Prostate gland (tissue), 2 donors: ENCODE measurements around the gene PTPRO. TPM values are rescaled to one million over a fixed set of nuclear protein-coding genes. Genes with fewer than 3 reads are reported as not detected.

Experiments
- DNase-seq: peaks from one replicate; pipeline ENCODE4 v3.0.0-alpha.2; 2019; ENCODE audit warnings: low spot score
- H3K27ac ChIP-seq, 2 donors: fragments of 200-600 bp; sonication (generic); 2 replicates each; pipeline ENCODE4 v1.5.1; 2017 to 2019
- H3K27me3 ChIP-seq: fragments of 200-600 bp; sonication (generic); replicated peaks from 2 replicates; pipeline ENCODE4 v1.5.1; 2019; ENCODE audit not compliant: insufficient read depth
- H3K36me3 ChIP-seq, 2 donors: fragments of 200-600 bp; sonication (generic); 1 replicate in 1 of 2; 2 replicates in 1 of 2; pipeline versions ENCODE4 v1.5.1 to v1.8.1; 2017 to 2019
- H3K4me1 ChIP-seq: fragments of 200-600 bp; sonication (generic); replicated peaks from 2 replicates; pipeline ENCODE4 v1.5.1; 2019
- H3K4me3 ChIP-seq, 2 donors: fragments of 200-600 bp; sonication (generic); 2 replicates each; pipeline ENCODE4 v1.5.1; 2017 to 2019
- H3K9me3 ChIP-seq: fragments of 200-600 bp; sonication (generic); 2 replicates; pipeline ENCODE4 v1.5.1; 2017
- POLR2A ChIP-seq: fragments of 450-650 bp; IDR thresholded peaks from one replicate; pipeline ENCODE4 v1.6.1; 2016; ENCODE audit warnings: antibody characterized with exemption, mild to moderate bottlenecking
- POLR2AphosphoS5 ChIP-seq: sonication (generic); formaldehyde crosslinking; IDR thresholded peaks from one replicate; pipeline ENCODE4 v1.6.1; 2017; ENCODE audit warnings: antibody characterized with exemption
- WGBS: methylation state at CpG from one replicate; pipeline ENCODE4 v1.1.5; 2018; 5-methylcytosine and 5-hydroxymethylcytosine counted together
- intact Hi-C: fragments of 100-400 bp; cut with DNase I; formaldehyde crosslinking; loops from one replicate; pipeline ENCODE4 v1.14.2; 2022
- total RNA-seq, 2 donors: library from RNA; depleted of rRNA; stranded (reverse); fragments of >200 nt; gene quantifications; one replicate each; pipeline ENCODE4 v1.1.0, GENCODE V29; 2016
- TF ChIP-seq, protein P1 (sequence below), 4 experiments: fragments of 200-600 bp in 2 of 4; fragments of 450-650 bp in 2 of 4; sonication (generic) in 2 of 4; IDR thresholded peaks; 1 replicate in 3 of 4; 2 replicates in 1 of 4; pipeline ENCODE4 v1.5.1; 2016 to 2019; ENCODE audit warnings: antibody characterized with exemption in 4 of 4, mild to moderate bottlenecking in 2 of 4, moderate library complexity in 2 of 4

The PTPRO gene
- total RNA-seq, 2 donors from 2014 or later, result 0.55 to 1.4 TPM

DNA sequence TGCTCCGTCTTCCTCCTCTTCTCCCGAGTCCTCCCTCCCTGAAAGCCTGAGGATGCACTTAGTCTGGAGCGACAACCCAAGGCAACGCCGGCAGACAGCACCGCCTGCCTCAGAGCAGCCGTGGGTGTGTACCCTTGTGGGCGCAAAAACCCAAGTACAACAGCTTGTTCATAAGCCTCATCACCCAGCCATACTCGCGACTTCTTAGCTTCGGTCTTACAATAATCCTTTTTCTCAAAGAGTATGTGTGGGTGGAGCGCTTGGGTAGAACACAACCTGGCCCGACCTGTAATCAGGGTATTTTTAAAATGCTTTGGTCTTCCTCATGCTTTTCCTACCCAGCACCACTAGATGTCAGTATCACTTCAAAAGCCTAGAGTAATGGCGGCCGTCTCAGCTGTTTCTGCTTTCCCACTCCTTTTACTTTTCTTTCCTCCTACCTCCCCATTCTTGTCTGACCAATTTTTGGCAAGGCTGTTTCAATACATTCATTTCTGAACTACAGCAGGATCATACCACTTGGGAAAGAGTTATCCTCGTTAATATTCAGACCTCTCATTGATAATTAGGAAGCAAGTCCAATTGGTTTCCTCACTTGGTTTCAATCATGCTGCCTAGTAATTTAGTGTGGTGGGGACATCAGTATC lies 268.0 kb downstream of the PTPRO start:
- peak; percentile 51 for DNase-seq

DNA sequence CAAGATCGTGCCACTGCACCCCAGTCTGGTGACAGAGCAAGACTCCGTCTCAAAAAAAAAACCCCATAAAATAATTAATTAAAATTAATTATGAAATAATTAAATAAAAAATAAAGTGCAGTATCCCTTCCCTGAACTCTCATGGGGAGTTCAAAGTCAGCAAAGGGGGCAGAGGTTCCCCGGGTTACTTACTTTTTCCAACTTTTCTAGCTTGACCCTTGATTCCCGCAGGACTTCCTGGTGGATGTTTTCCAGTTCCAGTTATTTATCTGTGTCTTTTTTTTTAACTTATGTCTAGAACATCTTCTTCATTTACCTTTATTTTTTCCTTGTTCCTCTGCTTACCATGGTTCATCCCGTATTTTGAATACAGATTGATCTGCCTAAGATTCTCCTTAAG lies 269.5 kb downstream of the PTPRO start:
- intact Hi-C loops, result no loop called here
- H3K27me3 ChIP-seq, result no peaks in the 10 kb centered on the region
- TF ChIP-seq POLR2A (no peak), POLR2AphosphoS5 (no peak)
- TF ChIP-seq, protein P1, sequence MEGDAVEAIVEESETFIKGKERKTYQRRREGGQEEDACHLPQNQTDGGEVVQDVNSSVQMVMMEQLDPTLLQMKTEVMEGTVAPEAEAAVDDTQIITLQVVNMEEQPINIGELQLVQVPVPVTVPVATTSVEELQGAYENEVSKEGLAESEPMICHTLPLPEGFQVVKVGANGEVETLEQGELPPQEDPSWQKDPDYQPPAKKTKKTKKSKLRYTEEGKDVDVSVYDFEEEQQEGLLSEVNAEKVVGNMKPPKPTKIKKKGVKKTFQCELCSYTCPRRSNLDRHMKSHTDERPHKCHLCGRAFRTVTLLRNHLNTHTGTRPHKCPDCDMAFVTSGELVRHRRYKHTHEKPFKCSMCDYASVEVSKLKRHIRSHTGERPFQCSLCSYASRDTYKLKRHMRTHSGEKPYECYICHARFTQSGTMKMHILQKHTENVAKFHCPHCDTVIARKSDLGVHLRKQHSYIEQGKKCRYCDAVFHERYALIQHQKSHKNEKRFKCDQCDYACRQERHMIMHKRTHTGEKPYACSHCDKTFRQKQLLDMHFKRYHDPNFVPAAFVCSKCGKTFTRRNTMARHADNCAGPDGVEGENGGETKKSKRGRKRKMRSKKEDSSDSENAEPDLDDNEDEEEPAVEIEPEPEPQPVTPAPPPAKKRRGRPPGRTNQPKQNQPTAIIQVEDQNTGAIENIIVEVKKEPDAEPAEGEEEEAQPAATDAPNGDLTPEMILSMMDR (IDR thresholded peaks at IDR 0.05), result no peak

More for the DNA sequence above, 268.0 kb downstream of the PTPRO start:
- WGBS, result 8% methylated on average over 16 of the region's 16 CpGs
- H3K36me3 ChIP-seq, result no peaks in the 10 kb centered on the region
- no peaks in the 10 kb centered on the region for H3K4me1 ChIP-seq
- H3K4me3 ChIP-seq, result no peak overlapping the region
- TF ChIP-seq POLR2A (no peak), POLR2AphosphoS5 (peak; percentile 46)
- TF ChIP-seq, protein P1 (IDR thresholded peaks at IDR 0.05), result peak; percentile 83 to 91 (median 88)
- H3K27me3 ChIP-seq, result no peaks in the 10 kb centered on the region
- H3K27ac ChIP-seq, result no peak overlapping the region
- intact Hi-C loops, result loop anchor here (1.0 kb wide), 1 partner anchor 266 kb away; no protein-coding TSS in a partner anchor
- no peaks in the 10 kb centered on the region for H3K9me3 ChIP-seq

DNA sequence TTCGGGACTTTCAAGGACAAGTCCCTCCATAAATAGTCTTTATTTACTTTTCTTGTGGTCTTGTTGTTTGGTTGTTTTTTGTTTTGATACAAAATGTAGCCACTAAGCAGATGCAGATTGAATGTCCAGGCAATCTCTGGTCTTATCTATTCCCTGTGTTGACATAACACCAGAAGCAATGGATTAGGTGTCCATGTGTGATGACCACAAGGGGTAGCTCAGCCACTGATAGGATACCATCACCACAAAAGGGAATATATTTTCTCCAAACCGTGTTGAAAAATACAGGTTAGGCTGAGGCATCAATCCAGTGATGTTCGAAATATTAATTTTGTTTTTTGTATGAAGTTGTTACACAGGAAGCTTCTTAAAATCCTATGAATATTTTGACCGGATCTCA lies 270.6 kb downstream of the PTPRO start:
- Histone ChIP-seq H3K27ac (no peak overlapping the region), H3K4me3 (no peak overlapping the region), H3K27me3 (no peaks in the 10 kb centered on the region), H3K4me1 (no peaks in the 10 kb centered on the region), H3K36me3 (no peaks in the 10 kb centered on the region), H3K9me3 (no peaks in the 10 kb centered on the region)
- no peak for TF ChIP-seq POLR2AphosphoS5
- TF ChIP-seq, protein P1 (IDR thresholded peaks at IDR 0.05), result no peak
- no peak for TF ChIP-seq POLR2A
- WGBS, result 77% methylated on average over 4 of the region's 4 CpGs
- DNase-seq, result no peak
- intact Hi-C loops, result no loop called here

More for the DNA sequence above, 269.5 kb downstream of the PTPRO start:
- no peaks in the 10 kb centered on the region for H3K9me3 ChIP-seq
- 95% methylated on average over 5 of the region's 5 CpGs for WGBS
- no peaks in the 10 kb centered on the region for H3K36me3 ChIP-seq
- no peak overlapping the region for H3K27ac ChIP-seq
- H3K4me3 ChIP-seq, result no peak overlapping the region
- no peak for DNase-seq
- H3K4me1 ChIP-seq, result no peaks in the 10 kb centered on the region

DNA sequence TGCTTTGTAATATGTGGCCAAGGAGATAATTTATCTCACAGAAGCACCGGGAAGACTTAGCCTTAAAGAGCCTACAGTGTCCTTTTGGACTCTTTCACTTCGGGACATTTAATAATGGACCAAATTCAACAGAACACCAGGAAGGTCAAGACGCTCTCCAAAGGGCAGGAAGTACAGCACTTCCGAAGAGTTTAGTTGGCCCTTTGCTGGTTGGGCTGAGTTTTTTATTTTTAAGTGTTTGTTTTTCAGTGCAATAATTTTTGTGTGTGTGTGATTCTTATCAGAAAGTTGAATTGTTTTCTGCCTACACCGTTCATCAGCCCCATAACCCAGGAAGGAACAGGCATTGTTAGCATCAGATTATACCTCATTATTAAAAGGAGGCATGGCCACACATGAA lies 273.9 kb downstream of the PTPRO start:
- 34% methylated on average over 5 of the region's 5 CpGs for WGBS
- intact Hi-C loops, result loop anchor here (5.0 kb wide), 1 partner anchor 191 kb away; the partner anchor contains the start of gene EPS8
- no peak overlapping the region for H3K27ac ChIP-seq
- no peak overlapping the region for H3K4me3 ChIP-seq
- H3K4me1 ChIP-seq, result no peaks in the 10 kb centered on the region
- H3K36me3 ChIP-seq, result no peaks in the 10 kb centered on the region
- TF ChIP-seq POLR2AphosphoS5 (no peak), POLR2A (no peak)
- DNase-seq, result no peak
- no peaks in the 10 kb centered on the region for H3K9me3 ChIP-seq
- H3K27me3 ChIP-seq, result no peaks in the 10 kb centered on the region

DNA sequence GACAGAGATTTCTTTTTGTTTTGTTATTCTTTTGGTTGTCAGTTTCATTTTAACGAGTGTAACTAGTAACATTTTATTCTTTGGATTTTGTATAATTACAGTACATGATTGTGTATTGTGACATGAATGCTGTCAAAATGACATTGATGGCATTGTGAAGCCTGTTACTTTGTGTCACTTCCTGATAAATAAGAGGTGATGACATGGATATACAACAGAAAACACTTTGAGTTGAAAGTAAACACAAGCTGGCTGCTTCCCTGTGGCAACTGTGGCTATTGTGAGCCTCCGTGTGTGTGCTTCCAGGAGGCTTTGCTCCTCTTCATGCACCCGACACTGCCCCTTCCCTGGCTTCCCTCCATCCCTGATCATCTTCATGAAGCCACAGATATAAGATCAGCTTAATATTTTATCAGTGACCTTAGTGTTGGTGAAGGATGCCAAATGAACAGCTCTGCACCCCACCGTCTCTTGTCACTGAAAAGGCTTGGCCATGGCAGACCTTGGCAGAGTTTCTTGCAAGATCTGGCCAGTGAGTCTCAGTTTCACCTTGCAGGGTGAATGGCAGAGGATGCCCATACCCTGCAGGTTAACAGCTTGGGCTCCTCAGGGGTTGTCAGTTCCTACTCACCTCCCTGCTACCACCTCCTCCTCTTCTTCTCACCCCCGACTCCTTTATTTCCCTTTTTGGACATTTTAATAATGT lies 275.0 kb downstream of the PTPRO start:
- Histone ChIP-seq H3K4me1 (no peaks in the 10 kb centered on the region), H3K27ac (no peak overlapping the region), H3K9me3 (no peaks in the 10 kb centered on the region), H3K27me3 (no peaks in the 10 kb centered on the region), H3K4me3 (no peak overlapping the region), H3K36me3 (no peaks in the 10 kb centered on the region)
- 69% methylated on average over 5 of the region's 5 CpGs for WGBS
- intact Hi-C loops, result loop anchor here (5.0 kb wide), 1 partner anchor 190 kb away; the partner anchor contains the start of gene EPS8
- TF ChIP-seq POLR2AphosphoS5 (no peak), POLR2A (no peak)
- TF ChIP-seq, protein P1 (IDR thresholded peaks at IDR 0.05), result no peak
- DNase-seq, result no peak
